ENCODE measurements around the gene ZFR. TPM values are rescaled to one million over a fixed set of nuclear protein-coding genes. Genes with fewer than 3 reads are reported as not detected.

Gene ZFR
- total RNA-seq, 1 donor from 2014 or later = 131 TPM

DNA sequence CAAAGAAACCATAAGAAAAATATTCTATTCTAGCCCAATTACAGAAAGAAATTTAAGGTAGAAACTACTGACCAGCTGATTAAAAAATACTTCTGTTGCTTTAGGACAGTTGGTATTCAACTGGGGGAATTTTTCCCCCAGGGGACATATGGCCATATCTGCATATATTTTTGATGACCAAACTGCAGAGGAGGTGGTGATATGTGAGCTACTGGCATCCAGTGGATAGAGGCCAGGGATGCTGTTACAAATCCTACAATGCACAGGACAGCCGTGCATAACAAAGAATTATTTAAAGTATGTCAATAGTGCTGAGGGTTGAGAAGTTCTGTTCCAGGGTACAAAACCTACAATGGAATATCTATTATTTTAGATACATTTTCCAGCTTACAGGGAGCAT, 24.0 kb downstream of the ZFR start:
- H3K36me3 Mint-ChIP-seq = peaks cover 42% of the 10 kb centered on the region
- H3K9me3 Mint-ChIP-seq = peaks cover 11% of the 10 kb centered on the region
- Histone ChIP-seq H3F3A (ENCODE audit: low read depth) (no peaks in the 10 kb centered on the region), H3K27ac (no peak overlapping the region), H3K4me1 (no peaks in the 10 kb centered on the region), H3K27me3 (no peaks in the 10 kb centered on the region), H3K36me3 (no peaks in the 10 kb centered on the region), H3K4me2 (no peak overlapping the region), H4K20me1 (ENCODE audit: low read depth) (peaks cover 56% of the 10 kb centered on the region), H2AFZ (replicated peaks) (no peak overlapping the region), H3K9me3 (ENCODE audit: low read depth) (no peaks in the 10 kb centered on the region), H3K79me2 (ENCODE audit: low read depth) (peaks cover 93% of the 10 kb centered on the region), H3K4me3 (no peak overlapping the region), H3K9ac (no peak overlapping the region)
- H3K4me1 Mint-ChIP-seq = no peaks in the 10 kb centered on the region
- no peaks in the 10 kb centered on the region for H3K27me3 Mint-ChIP-seq (ENCODE audit: insufficient read depth, low read depth)
- no peak overlapping the region for H3K27ac Mint-ChIP-seq
- TF ChIP-seq EZH2phosphoT487 (IDR thresholded peaks at IDR 0.05) (no peak), EZH2 (IDR thresholded peaks at IDR 0.05) (no peak)
- TF ChIP-seq, protein P1, sequence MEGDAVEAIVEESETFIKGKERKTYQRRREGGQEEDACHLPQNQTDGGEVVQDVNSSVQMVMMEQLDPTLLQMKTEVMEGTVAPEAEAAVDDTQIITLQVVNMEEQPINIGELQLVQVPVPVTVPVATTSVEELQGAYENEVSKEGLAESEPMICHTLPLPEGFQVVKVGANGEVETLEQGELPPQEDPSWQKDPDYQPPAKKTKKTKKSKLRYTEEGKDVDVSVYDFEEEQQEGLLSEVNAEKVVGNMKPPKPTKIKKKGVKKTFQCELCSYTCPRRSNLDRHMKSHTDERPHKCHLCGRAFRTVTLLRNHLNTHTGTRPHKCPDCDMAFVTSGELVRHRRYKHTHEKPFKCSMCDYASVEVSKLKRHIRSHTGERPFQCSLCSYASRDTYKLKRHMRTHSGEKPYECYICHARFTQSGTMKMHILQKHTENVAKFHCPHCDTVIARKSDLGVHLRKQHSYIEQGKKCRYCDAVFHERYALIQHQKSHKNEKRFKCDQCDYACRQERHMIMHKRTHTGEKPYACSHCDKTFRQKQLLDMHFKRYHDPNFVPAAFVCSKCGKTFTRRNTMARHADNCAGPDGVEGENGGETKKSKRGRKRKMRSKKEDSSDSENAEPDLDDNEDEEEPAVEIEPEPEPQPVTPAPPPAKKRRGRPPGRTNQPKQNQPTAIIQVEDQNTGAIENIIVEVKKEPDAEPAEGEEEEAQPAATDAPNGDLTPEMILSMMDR (IDR thresholded peaks at IDR 0.05) = no peak
- H3K4me3 Mint-ChIP-seq = no peak overlapping the region
- DNase-seq (ENCODE audit: low spot score) = no peak

DNA sequence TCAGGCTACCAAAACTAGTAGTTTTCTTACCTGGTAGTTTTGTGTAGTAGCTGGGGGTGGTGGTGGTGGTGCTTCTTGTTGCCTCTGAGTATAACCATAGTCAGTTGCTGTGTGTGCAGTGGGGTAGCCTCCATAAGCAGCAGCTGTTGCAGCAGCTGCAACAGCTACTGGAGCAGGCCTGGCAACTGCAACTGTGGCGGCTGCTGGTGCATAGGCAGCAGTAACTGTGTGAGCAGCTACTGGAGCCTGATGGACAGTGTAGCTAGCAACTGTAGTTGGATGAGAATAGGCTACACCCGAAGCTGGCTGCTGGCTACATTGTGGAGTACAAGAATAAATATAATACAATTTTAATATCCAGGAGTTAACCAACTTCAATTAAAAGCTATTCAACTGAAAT, 24.7 kb downstream of the ZFR start:
- Histone ChIP-seq H3F3A (ENCODE audit: low read depth) (no peaks in the 10 kb centered on the region), H3K9me3 (ENCODE audit: low read depth) (no peaks in the 10 kb centered on the region), H3K9ac (no peak overlapping the region), H3K79me2 (ENCODE audit: low read depth) (peaks cover 88% of the 10 kb centered on the region), H3K27me3 (no peaks in the 10 kb centered on the region), H3K36me3 (peaks cover under 1% of the 10 kb centered on the region), H3K27ac (no peak overlapping the region), H4K20me1 (ENCODE audit: low read depth) (peaks cover 56% of the 10 kb centered on the region), H3K4me1 (no peaks in the 10 kb centered on the region), H3K4me3 (no peak overlapping the region), H3K4me2 (no peak overlapping the region), H2AFZ (replicated peaks) (no peak overlapping the region)
- TF ChIP-seq EZH2 (IDR thresholded peaks at IDR 0.05) (no peak), EZH2phosphoT487 (IDR thresholded peaks at IDR 0.05) (no peak)
- TF ChIP-seq, protein P1 (IDR thresholded peaks at IDR 0.05) = no peak
- peaks cover 44% of the 10 kb centered on the region for H3K36me3 Mint-ChIP-seq
- no peak overlapping the region for H3K27ac Mint-ChIP-seq
- H3K27me3 Mint-ChIP-seq (ENCODE audit: insufficient read depth, low read depth) = no peaks in the 10 kb centered on the region
- H3K4me1 Mint-ChIP-seq = no peaks in the 10 kb centered on the region
- H3K4me3 Mint-ChIP-seq = no peak overlapping the region
- DNase-seq (ENCODE audit: low spot score) = no peak
- H3K9me3 Mint-ChIP-seq = peaks cover 7% of the 10 kb centered on the region

DNA sequence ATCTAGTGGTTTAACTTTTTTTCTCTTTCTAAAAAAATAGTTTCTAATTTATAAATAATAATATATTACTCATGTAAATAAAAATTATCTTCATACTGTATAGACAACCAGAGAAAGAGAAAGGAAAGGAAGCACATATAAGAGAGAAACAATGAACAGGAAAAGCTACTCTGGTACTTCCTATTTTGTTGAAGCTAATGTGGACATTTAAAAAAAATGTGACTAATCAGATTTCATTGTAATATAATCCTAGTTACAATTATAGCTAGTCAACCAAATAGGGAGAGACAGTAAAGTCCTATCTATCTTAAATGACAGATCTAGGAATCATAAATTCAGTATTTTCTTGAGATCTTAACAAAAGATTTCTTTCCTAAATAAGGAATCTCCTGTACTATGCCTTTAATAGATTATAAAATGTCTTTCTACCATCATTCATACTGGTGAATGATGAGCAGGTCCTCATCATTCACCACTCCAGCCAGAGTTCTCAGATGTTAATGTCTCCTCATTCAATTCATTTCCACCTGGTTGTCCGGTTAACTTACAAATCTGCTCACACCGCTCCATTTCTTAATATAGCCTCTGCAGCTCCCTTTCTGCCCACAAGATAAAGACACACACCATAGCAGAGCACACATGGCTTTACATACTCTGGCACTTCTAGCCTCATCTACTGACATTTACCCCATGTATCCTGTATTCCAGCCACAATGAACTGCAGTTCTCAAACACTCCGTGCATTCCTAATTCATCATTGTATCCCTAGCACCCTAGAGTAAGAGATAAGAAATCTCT, 30.9 kb downstream of the ZFR start:
- Mint-ChIP-seq H3K27ac (no peak overlapping the region), H3K4me3 (no peak overlapping the region), H3K4me1 (no peaks in the 10 kb centered on the region), H3K27me3 (ENCODE audit: insufficient read depth, low read depth) (no peaks in the 10 kb centered on the region), H3K36me3 (peaks cover 45% of the 10 kb centered on the region), H3K9me3 (no peaks in the 10 kb centered on the region)
- Histone ChIP-seq H3K9me3 (ENCODE audit: low read depth) (no peaks in the 10 kb centered on the region), H3K27me3 (no peaks in the 10 kb centered on the region), H3F3A (ENCODE audit: low read depth) (no peaks in the 10 kb centered on the region), H3K79me2 (ENCODE audit: low read depth) (peaks cover 82% of the 10 kb centered on the region), H3K4me3 (no peak overlapping the region), H3K4me2 (no peak overlapping the region), H4K20me1 (ENCODE audit: low read depth) (peaks cover 25% of the 10 kb centered on the region), H3K9ac (no peak overlapping the region), H3K36me3 (peaks cover 31% of the 10 kb centered on the region), H3K27ac (no peak overlapping the region), H2AFZ (replicated peaks) (no peak overlapping the region), H3K4me1 (no peaks in the 10 kb centered on the region)
- DNase-seq (ENCODE audit: low spot score) = no peak
- no peak for TF ChIP-seq EZH2 (IDR thresholded peaks at IDR 0.05)

DNA sequence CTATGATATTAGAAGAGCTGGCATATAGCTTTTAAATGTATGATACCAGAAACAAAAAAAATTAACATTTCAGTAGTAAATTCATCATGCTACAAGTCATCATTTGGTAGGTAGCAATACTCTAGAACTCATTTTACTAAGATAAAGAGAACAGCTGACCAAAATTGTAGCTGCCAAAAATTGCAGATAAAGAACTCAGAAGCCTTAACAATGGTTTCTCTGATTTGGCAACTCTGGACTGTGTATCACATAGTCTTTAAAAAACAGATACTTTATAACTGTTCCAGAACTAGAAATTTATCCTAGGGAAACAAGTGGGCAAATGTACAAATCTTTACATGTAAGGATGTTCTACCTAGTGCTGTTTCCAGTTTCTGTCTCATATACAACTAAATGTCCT, 33.9 kb downstream of the ZFR start:
- DNase-seq (ENCODE audit: low spot score) = no peak
- peaks cover 81% of the 10 kb centered on the region for H3K79me2 ChIP-seq (ENCODE audit: low read depth)

More for the DNA sequence above, 33.9 kb downstream of the ZFR start:
- H3K4me3 Mint-ChIP-seq = no peak overlapping the region
- Histone ChIP-seq H3K4me2 (no peak overlapping the region), H3K36me3 (peaks cover 51% of the 10 kb centered on the region), H3K9ac (no peak overlapping the region), H3K9me3 (ENCODE audit: low read depth) (no peaks in the 10 kb centered on the region), H3F3A (ENCODE audit: low read depth) (no peaks in the 10 kb centered on the region), H4K20me1 (ENCODE audit: low read depth) (peaks cover 31% of the 10 kb centered on the region), H3K4me3 (no peak overlapping the region), H3K27me3 (no peaks in the 10 kb centered on the region), H3K27ac (no peak overlapping the region), H3K4me1 (no peaks in the 10 kb centered on the region), H2AFZ (replicated peaks) (no peak overlapping the region)
- no peak overlapping the region for H3K27ac Mint-ChIP-seq
- no peaks in the 10 kb centered on the region for H3K4me1 Mint-ChIP-seq
- no peaks in the 10 kb centered on the region for H3K9me3 Mint-ChIP-seq
- H3K36me3 Mint-ChIP-seq = peaks cover 31% of the 10 kb centered on the region
- TF ChIP-seq EZH2phosphoT487 (IDR thresholded peaks at IDR 0.05) (no peak), EZH2 (IDR thresholded peaks at IDR 0.05) (no peak)
- TF ChIP-seq, protein P1 (IDR thresholded peaks at IDR 0.05) = no peak
- no peaks in the 10 kb centered on the region for H3K27me3 Mint-ChIP-seq (ENCODE audit: insufficient read depth, low read depth)

All from neural progenitor cell (in vitro differentiated cells).